ENCODE data around the gene RAD51B. TPM values are rescaled to one million over a fixed set of nuclear protein-coding genes. Genes with fewer than 3 reads are reported as not detected.

Gene RAD51B
- total RNA-seq, 2 donors from 2014 or later: 22.8 to 33.8 TPM

DNA sequence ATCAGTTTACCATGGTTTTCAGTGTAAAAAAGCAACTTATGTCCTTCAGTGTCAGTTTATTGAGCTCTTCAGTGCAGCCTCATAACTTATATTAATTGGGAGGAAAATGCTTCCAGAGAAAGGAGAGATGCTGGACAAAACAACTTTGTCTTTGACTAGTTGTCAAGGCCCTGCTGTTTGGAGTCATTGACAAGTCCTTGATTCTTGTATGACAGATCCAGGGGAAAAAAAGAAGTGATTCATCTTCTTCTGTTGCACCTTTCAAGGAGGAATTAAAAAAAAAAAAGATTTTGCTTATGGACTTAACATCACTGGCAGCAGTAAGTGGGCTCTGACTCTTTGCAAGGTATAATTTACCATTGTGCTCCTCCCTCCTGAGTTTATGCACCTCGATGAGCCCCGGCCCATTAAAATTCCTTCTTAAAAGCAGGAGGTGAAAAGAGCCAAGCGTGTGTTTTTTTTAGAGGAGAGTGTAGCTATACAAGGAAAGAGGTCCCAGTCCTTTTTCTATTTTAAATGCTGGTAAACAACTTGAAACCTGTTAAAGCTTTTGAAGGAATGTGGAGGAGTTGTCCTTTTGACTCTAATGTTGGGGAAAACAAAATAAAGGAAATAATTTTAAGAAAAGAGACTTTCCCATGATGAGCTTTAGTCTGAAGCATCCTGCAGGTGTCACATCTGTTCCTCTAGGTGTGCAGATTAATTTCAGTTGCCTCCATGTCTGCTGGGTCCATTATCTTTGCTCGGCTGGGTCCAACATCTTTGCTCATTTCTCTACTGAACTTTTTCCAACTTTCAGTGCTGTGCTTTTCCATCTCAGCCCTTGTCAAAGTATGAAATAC is 431.6 kb downstream of the RAD51B start:
- peaks cover 11% of the 10 kb centered on the region for H3K4me1 ChIP-seq (ENCODE audit: control insufficient read depth, insufficient read depth, low read length)

DNA sequence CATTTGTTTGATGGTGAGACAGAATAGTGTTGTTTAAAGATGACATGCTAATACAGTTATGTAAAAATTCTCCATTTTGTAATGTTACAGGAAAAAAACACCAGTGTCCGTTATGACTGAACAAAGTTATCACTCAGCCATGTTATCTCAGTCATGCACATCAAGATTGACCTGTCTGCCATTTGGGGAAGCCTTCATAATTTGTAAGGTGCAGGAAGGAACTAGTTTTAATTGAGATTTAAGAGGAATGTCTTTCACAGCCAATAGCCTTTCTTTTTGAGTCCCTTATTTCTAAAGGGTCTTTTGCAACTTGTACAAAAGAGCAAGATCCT is 432.2 kb downstream of the RAD51B start:
- 100% methylated on average over 1 of the region's 1 CpG for WGBS, 2 experiments (ENCODE audit: insufficient coverage in 1 of 2, insufficient read length in 1 of 2)

More for the DNA sequence above, 431.6 kb downstream of the RAD51B start:
- H3K4me3 Mint-ChIP-seq: no peak overlapping the region
- Histone ChIP-seq H3K9ac (ENCODE audit: extremely low read depth, low read length, poor library complexity, severe bottlenecking) (no peak overlapping the region), H3K27me3 (ENCODE audit: control insufficient read depth, insufficient read depth, low read length, poor library complexity, severe bottlenecking) (no peaks in the 10 kb centered on the region), H3K9me3 (ENCODE audit: control insufficient read depth, low read length) (no peaks in the 10 kb centered on the region), H3K27ac (ENCODE audit: low read depth, low read length) (no peak overlapping the region), H3K4me3 (ENCODE audit: low read length) (no peak overlapping the region), H3K36me3 (ENCODE audit: control insufficient read depth, insufficient read depth, low read length) (no peaks in the 10 kb centered on the region)
- H3K9me3 Mint-ChIP-seq: no peaks in the 10 kb centered on the region
- H3K4me1 Mint-ChIP-seq: peaks cover 66% of the 10 kb centered on the region
- no peaks in the 10 kb centered on the region for H3K36me3 Mint-ChIP-seq (ENCODE audit: low read depth)
- WGBS, 2 experiments (ENCODE audit: insufficient coverage in 1 of 2, insufficient read length in 1 of 2): 72 to 87% methylated on average over 3 to 4 of the region's 4 CpGs
- no peak for DNase-seq
- TF ChIP-seq, protein P1, sequence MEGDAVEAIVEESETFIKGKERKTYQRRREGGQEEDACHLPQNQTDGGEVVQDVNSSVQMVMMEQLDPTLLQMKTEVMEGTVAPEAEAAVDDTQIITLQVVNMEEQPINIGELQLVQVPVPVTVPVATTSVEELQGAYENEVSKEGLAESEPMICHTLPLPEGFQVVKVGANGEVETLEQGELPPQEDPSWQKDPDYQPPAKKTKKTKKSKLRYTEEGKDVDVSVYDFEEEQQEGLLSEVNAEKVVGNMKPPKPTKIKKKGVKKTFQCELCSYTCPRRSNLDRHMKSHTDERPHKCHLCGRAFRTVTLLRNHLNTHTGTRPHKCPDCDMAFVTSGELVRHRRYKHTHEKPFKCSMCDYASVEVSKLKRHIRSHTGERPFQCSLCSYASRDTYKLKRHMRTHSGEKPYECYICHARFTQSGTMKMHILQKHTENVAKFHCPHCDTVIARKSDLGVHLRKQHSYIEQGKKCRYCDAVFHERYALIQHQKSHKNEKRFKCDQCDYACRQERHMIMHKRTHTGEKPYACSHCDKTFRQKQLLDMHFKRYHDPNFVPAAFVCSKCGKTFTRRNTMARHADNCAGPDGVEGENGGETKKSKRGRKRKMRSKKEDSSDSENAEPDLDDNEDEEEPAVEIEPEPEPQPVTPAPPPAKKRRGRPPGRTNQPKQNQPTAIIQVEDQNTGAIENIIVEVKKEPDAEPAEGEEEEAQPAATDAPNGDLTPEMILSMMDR (conservative IDR thresholded peaks at IDR 0.05): no peak
- H3K27ac Mint-ChIP-seq: no peak overlapping the region
- no peaks in the 10 kb centered on the region for H3K27me3 Mint-ChIP-seq (ENCODE audit: insufficient read depth)

DNA sequence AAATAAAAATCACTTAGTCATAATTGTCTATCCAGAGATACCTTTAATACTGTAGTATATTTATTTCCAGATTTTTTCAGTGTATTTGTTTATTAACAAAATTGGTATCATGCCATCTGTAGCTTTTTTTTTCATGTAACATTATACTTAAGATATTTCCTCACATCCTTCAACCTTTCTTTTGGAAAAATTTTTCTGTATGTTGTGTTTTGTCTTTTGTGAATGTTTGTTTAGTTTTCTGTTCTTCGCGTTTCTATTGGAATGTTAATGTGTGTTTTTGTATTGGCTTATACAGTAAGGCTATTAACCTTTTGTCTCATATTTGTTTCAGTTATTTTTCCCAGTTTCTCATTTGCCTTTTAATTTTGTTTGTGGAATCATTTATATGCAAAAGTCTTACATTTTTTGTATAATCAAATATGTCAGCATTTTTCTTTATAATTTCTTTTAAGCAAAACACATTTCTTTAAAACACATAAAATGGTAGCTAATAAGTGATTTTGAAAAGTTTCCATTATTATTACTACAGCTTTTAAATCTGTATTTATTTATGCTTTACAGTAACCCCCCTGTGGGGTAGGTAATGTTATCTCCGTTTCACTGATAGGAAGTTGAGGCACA is 433.7 kb downstream of the RAD51B start:
- Histone ChIP-seq H3K9ac (ENCODE audit: extremely low read depth, low read length, poor library complexity, severe bottlenecking) (no peak overlapping the region), H3K9me3 (ENCODE audit: control insufficient read depth, low read length) (no peaks in the 10 kb centered on the region), H3K4me3 (ENCODE audit: low read length) (no peak overlapping the region), H3K36me3 (ENCODE audit: control insufficient read depth, insufficient read depth, low read length) (no peaks in the 10 kb centered on the region), H3K27ac (ENCODE audit: low read depth, low read length) (no peak overlapping the region), H3K4me1 (ENCODE audit: control insufficient read depth, insufficient read depth, low read length) (peaks cover 16% of the 10 kb centered on the region), H3K27me3 (ENCODE audit: control insufficient read depth, insufficient read depth, low read length, poor library complexity, severe bottlenecking) (no peaks in the 10 kb centered on the region)
- WGBS, 2 experiments (ENCODE audit: insufficient coverage in 1 of 2, insufficient read length in 1 of 2): 71% methylated on average over 3 of the region's 3 CpGs; no CpG with 5 or more reads in 1 of the 2 experiments
- DNase-seq: no peak
- H3K36me3 Mint-ChIP-seq (ENCODE audit: low read depth): no peaks in the 10 kb centered on the region
- no peaks in the 10 kb centered on the region for H3K27me3 Mint-ChIP-seq (ENCODE audit: insufficient read depth)
- no peak overlapping the region for H3K4me3 Mint-ChIP-seq
- peaks cover 55% of the 10 kb centered on the region for H3K4me1 Mint-ChIP-seq
- H3K9me3 Mint-ChIP-seq: no peaks in the 10 kb centered on the region
- no peak overlapping the region for H3K27ac Mint-ChIP-seq
- TF ChIP-seq, protein P1 (conservative IDR thresholded peaks at IDR 0.05): no peak

More for the DNA sequence above, 432.2 kb downstream of the RAD51B start:
- TF ChIP-seq, protein P1 (conservative IDR thresholded peaks at IDR 0.05): no peak
- no peaks in the 10 kb centered on the region for H3K27me3 Mint-ChIP-seq (ENCODE audit: insufficient read depth)
- H3K27ac ChIP-seq (ENCODE audit: low read depth, low read length): no peak overlapping the region
- no peak overlapping the region for H3K9ac ChIP-seq (ENCODE audit: extremely low read depth, low read length, poor library complexity, severe bottlenecking)
- H3K4me1 ChIP-seq (ENCODE audit: control insufficient read depth, insufficient read depth, low read length): peaks cover 16% of the 10 kb centered on the region
- H3K4me3 ChIP-seq (ENCODE audit: low read length): no peak overlapping the region
- no peaks in the 10 kb centered on the region for H3K36me3 Mint-ChIP-seq (ENCODE audit: low read depth)
- peaks cover 65% of the 10 kb centered on the region for H3K4me1 Mint-ChIP-seq
- no peak overlapping the region for H3K27ac Mint-ChIP-seq
- no peaks in the 10 kb centered on the region for H3K36me3 ChIP-seq (ENCODE audit: control insufficient read depth, insufficient read depth, low read length)
- no peaks in the 10 kb centered on the region for H3K9me3 ChIP-seq (ENCODE audit: control insufficient read depth, low read length)
- DNase-seq: no peak
- H3K4me3 Mint-ChIP-seq: no peak overlapping the region
- H3K27me3 ChIP-seq (ENCODE audit: control insufficient read depth, insufficient read depth, low read length, poor library complexity, severe bottlenecking): no peaks in the 10 kb centered on the region
- no peaks in the 10 kb centered on the region for H3K9me3 Mint-ChIP-seq

All from endodermal cell (in vitro differentiated cells).